CMK (cell line): ENCODE results near the gene YTHDF1.
"Not testable (repeated sequence)": the region's sequence is repeated elsewhere in the genome, so short reads cannot be mapped to it uniquely, and the experiment has no call there.

ENCODE experiments used
- DNase-seq: peaks from one replicate; pipeline ENCODE4 v3.0.0-alpha.2; 2010; ENCODE audit warnings: low read depth

The YTHDF1 gene

DNA sequence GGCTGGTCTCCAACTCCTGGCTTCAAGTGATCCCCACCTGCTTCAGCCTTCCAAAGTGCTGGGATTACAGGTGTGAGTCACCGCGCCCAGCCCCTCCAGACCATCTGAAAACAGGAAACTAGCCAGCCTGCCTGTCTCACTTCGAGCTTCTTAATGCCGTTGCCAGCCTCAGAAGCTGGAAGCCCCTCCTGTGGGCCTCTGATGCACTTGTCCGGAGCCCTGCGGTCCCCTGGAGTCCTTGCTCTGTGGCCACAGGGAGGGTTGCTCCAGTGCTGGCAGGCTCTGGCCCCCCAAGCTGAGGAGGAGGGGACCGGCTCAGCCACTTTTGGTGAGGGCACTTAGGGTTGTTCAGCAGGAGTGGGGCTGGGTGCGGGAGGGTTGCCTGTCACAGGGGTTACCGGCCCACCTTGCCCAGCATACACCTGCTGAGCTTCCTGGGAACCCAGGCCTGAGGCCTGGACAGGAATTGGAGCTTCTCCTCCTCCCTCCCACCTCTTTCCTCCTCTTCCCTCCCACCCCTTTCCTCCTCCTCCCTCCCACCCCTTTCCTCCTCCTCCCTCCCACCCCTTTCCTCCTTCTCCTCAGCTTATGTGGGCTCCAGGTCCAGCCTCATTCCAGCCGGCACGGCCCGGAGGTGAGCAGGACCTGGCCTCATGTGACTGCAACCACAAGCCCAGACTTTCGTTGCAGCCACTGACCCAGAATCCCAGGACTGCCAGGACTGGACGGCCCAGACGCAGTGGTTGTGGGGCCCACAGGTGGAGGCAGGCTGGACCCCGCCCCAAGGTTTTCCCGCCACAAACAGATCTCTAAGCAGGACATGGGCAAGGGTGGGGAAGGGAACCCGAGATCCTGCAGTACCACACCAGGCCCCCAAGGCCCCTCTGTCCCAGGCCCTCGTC lies 10.4 kb upstream of the YTHDF1 start:
- DNase-seq, result no peak

DNA sequence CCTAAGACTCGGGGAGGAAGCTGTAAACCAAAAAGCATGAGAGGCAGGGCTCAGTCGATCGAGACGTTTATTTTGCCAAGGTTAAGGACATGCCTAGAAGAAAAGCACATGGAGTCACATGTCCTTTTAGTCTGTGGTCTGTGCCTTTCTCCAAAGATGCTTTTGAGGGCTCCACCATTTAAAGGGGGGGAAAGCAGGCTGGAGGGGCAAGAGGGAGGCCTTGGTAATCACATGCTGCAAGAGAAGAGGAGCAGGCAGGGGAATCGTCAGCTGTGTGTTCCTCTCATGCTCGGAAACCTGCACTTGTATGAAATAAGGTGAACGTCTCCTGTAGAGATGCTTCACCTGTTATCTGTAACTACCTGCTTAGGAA lies 9.1 kb upstream of the YTHDF1 start:
- DNase-seq, result no peak

DNA sequence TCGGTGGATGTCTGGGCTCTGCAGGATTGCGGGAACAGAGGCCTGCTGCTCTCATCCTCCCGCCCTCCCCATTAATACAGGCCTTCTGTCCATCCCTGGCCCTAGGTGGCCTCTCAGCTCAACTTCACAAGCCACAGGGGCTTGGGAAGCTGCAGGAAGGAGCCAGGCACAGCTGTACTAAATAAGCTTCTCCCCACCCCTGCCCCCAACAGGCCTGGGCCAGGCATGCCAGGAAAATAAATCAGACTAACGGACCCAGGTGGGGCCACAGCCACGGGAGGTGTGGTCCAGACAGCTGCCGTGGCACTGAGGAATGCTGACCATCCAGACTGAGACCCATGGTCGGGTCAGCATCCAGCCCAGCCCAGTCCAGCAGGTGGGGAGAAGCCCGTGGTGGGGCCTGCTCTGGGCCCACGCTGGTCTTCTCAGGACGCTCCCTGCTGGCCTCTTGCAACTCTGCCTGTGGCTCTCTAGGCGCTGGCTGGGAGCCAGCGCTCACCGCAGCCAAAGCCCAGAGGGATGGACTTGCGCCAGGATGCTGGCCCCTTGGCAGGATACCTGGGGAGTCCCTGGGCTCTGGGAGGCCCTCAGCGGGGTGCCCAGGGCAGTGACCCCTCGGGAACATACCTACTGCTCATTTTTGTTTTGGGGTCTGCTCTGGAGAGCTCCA lies 8.6 kb upstream of the YTHDF1 start:
- no peak for DNase-seq

DNA sequence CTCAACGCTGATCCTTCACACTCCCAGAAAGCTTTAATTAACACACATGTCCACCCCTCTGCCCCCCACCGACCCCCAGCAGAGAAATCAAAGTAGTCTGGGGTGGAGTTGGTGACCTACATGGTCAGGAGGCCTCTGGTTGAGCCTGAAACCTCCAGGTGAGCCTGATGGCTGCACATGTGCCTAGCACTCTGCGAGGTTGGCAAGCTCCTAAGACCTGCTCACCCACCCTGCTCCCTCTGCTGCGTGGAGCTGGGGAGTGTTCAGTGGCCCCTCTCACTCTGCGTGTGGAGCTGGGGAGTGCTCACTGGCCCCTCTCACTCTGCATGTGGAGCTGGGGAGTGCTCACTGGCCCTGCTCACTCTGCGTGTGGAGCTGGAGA lies 7.9 kb upstream of the YTHDF1 start:
- DNase-seq, result no peak

DNA sequence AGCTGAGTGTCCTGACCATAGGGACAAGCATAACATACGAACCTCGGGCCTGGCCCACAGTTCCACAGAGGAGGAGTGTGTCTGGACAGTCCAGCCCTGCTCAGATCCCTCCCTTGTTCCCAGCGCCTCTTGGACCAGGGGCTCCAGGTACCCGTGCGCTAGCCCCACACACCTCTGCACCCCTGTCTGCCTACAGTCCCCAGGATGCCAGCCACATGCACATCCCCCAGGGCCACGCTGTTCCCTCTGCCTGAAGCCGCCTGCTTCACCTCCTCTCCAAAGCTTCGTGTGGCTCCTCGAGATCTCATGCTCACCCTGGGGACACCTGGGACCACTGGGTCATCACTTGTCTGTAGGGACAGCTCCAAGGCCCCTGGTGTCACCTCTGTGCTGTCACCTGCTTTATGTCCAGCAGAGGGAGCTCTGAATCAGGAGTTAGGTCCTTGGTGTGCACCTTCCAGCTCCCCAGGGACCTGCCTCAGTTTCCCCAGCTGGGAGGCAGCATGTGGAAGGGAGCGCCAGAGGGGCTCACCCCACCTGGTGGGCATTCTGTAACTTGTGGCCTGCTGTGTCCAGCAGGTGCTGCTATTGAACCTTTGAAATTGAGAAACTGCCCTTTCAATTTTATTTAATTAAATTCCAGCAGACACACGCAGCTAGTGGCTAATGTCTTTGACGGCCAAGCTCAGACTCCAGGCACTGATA lies 7.3 kb upstream of the YTHDF1 start:
- DNase-seq, result no peak

DNA sequence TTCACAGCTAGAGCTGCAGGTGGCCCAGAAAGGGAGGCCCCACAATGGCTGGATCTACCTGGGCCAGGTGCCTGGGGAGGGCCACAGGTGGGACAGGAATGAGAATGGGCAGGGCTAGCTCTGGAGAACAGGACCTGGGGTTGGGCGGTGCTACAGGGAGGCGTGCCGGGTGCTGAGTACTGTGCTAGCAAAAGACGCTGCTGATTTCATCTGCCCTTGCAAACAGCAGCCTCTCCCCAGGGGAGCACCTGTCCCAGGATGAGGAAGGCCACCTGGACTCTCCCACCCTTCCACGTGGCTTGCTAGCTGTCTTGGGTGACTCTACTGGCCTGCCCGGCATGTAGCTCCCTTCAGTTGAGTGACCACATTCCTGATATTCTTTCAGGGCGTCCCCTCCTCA lies 6.6 kb upstream of the YTHDF1 start:
- no peak for DNase-seq

DNA sequence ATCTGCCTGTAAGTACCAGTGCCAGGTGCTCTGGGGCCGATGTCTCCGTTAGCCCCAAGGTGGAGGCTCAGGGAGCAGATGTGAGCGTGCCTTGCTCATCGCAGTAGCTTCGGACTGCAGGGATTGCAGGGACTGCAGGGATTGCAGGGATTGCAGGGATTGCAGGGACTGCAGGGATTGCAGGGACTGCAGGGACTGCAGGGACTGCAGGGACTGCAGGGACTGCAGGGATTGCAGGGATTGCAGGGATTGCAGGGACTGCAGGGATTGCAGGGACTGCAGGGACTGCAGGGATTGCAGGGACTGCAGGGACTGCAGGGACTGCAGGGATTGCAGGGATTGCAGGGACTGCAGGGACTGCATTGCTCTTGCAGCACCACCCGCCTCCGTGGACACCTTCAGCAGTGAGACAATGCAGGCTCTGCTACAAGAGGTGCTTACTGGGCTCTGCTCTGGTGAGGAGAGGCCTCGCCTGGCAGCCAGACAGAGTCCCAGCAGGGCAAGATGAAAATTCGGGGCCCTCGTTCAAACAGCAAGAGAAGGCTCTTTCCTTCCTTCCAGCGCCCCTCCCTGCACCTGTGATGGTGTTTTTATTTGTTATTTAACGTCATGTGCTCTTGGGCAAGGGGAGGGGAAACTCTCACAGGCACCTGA lies 5.6 kb upstream of the YTHDF1 start:
- DNase-seq, result not testable (repeated sequence)

DNA sequence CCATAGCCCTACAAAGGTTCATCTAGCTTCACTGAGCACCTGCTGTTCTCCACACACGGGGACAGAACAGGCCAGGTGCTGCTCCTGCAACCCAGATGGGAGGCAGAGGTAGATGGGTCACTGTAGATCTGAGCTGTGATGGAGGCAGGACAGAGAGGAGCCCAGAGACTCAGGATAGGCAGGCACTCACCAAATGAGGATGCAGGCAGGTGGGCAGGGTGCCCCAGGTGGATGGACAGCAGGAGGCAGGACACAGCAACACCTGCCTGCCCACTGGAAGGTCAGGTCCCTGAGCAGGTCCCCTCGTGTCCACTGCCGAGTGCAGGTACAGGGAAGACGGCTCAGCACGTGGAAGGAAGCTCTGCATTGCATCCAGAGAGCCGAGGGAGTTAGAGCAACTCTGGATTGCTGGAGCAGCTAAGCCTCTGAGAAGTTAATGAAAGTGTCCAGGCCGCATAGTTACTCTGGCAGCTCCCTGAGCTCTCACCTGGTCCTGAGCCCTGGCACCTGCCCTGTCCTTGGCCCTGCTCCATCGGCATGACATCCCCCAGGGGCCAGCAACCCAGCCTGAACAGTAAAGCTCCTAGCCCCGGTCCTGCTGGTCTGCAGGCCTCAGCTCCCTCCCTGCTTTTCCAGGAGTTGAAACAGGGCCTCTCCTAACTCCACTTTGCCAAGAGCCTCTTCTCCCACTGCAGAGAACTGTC lies 4.9 kb upstream of the YTHDF1 start:
- no peak for DNase-seq

DNA sequence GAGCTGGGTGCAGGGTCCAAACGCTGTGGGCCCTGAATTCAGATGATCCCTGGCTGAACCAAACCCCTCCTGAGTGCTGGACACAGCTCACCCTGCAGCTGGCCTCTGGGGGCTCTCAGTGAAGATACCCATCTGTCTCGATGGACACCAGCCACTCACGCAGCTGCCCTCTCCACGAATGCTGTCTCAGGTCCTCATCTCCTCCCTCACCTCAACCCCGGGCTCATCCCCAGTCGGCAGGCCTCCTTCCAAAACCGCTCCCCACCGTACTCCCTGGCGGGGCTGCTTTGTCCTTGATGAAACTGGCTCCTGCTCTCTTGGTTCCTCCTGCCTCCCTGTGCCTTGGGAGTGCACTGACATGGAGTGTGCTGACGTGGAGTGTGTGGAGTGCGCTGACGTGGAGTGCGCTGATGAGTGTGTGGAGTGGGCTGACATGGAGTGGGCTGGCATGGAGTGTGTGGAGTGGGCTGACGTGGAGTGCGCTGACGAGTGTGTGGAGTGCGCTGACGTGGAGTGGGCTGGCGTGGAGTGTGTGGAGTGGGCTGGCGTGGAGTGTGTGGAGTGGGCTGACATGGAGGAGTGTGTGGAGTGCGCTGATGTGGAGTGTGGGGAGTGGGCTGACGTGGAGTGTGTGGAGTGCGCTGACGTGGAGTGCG lies 4.1 kb upstream of the YTHDF1 start:
- DNase-seq, result no peak

DNA sequence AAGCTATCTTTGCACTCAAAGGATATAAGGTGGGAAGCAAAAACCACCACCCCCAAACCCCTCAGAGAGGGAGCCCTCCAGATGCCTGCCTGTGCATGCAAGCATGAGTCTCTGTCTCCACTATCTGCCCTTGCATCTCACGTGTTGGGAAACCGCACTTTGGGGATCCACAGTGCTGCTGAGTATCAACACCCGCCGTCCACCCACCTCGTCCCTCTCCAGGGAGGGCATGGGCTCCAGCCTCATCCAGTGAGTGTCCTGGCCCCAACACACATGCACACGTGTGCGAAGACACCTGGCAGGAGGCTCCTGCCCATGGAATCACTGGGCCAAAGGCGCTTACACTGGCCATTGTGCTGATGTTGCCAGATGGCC lies 3.5 kb upstream of the YTHDF1 start:
- DNase-seq, result no peak

DNA sequence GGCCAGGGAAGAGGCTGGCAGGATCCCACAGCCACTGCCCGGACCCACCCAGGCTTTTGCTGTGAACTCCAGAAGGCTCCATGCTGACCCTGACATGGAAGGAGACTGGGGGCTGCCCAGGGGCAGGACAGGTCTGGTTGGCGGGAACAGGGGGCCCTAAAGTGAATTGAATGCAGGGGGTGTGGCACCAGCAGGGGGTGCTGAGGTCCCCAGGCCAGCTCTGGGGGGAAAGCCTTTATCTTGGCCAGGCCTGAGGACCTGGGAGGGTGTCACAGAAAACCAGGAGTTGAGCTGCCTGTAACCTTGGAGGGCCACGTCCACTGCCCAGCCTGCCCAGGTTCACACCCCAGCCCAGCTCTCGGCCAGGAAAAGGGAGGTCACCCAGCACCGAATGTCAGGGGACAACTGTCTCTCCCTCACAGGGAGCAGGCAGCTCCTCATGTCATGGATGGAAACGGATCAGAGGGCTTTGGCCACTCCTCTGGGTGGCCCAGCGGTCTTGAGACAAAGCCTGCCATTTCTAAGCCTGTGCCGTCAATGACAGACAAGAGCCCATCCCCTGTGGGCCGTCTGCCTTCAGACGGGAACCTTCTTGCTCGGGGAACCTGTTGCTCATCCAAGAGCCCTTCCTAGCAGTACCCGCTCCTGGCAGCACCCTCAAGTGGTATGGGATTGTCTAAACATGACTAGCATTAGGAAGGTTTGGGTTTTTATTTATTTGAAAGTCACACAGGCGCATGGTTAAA lies 2.9 kb upstream of the YTHDF1 start:
- DNase-seq, result no peak

DNA sequence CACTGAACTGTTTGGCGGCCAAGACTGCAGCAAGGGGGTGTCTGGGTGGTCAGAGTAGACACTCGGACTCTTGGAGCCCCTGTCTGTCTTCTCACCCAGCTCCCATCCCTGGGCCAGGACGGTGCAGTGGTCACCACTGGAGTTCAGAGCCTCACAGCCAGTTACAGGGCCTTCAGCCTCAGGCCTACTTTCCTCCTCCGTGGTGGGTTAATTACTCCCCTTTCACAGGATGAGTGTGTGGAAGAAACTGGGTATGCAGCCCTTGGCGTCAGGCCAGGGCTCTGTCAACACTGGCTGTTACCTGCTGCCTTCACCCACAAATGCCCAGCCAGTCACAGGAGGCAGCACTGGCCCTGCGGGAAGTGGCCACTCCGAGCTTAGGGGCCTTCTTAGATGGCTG lies 1.8 kb upstream of the YTHDF1 start:
- no peak for DNase-seq

DNA sequence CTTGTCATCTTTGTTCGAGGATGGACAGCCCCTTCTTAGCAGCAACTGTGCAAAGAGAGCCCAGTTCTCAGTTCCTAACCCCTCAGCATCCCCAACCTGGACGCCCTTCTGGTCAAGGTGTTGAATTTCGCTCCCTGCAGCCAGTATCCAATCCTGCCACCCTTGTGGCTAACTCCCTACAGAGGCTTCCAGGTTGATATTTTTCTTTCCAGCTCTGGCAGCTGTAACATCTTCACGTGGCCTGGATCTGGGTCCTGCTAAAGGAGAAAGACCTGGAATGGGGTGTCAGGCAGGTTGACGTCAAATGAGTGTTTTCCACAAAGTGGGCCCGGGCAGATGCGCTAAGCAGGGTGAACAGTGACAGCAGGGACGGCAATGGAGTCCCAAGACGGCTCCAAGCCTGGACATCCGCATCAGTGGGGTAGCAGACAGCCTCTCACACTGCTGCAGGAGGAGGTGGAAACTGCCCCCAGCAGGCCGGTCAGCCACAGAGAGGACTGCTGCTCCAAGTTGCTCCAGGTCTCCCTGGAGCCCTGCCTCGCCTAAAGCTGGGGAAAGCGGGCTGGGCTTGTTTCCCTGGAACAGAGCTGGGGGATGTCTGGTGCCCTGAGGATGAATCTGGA lies 1.0 kb upstream of the YTHDF1 start:
- DNase-seq, result no peak

DNA sequence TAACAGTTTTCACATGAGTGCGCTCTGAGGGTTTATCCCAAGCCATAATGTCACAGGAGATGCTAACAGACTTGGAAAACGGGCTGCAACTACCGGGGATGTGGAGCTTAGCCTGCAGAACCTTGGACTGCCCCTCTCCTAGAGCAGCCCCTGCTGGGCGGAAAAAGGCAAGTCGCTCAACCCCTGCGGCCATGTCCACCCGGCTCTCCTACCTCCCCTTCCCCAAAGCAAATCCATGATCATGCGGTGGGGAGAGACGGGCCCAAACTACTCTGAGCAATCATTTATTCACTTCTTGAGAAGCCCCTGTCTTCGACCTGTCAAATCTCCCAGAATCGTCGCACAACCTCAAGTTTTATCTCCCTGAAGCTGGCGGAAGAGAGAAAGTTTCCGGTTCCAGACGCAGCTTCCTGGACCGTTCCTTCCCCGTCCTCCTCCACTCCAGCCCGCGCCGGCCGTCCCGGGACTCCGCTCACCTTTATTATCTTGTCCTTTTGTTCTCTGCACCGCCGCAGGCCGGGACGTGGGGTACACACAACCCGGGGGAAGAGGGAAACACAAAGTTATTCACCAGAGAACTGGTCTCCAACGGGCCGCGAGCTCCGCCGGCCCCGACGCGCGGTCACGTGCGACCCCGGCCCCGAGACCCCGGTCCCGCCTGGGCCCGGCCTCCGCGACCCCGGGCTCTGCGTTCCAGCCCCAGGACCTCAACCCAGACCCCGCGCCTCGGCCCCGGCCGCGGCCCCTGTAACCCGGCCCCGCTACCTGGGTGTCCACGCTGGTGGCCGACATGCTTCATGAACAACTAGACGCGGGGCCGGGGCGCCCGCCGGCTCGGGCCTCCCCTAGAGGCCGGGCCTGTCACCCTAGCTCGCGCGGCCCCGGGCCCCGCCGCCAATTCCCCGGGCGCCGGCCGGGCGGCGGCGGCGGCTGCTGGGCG lies 560 bp downstream of the YTHDF1 start:
- no peak for DNase-seq

DNA sequence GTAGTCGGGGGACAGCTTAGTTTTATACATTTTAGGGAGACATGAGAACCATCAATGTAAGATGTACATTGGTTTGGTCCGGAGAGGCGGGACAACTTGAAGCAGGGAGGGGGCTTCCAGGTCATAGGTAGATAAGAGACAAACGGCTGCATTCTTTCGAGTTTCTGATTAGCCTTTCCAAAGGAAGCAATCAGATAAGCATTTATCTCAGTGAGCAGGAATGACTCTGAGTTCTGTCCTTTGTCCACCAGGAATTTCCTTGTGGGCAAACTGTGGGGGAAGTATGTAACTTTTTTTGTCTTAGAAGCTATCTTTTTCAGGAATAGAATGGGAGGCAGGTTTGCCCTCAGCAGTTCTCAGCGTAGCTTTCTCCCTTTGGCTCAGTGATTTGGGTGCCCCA lies 1.4 kb downstream of the YTHDF1 start:
- DNase-seq, result no peak

DNA sequence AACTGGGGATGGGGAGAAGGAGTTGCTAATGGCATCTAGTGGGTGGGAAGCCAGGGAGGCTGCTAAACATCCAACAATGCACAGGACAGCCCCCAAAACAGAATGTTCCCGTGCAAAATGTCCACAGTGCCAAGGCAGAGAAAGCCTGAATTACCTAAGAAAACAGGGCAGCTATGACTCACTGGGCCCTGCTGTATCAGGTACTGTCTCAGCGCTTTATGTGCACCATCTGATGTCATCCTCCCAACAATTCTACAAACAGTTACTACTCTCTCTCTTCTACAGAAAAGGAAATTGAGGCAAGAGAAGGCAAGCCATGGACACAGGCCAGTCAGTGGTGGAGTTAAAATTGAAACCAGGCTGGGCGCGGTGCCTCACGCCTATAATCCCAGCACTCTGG lies 3.1 kb downstream of the YTHDF1 start:
- no peak for DNase-seq

DNA sequence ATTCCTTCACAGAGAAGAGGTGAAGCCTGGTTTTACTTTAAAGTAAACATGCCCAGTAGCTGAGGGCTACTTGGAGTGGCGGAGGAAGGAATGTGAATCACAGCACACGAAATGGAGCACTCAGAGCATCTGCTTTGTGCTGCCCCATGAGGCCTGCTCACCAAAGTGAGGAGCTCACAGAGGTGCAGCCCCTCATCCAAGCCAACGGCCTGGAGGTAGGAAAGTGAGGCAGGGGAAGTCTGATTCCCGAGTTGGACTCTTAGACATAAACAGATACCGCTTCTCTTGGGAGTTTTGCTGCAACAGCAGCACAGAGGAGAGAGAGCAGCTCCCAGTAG lies 3.6 kb downstream of the YTHDF1 start:
- DNase-seq, result no peak

DNA sequence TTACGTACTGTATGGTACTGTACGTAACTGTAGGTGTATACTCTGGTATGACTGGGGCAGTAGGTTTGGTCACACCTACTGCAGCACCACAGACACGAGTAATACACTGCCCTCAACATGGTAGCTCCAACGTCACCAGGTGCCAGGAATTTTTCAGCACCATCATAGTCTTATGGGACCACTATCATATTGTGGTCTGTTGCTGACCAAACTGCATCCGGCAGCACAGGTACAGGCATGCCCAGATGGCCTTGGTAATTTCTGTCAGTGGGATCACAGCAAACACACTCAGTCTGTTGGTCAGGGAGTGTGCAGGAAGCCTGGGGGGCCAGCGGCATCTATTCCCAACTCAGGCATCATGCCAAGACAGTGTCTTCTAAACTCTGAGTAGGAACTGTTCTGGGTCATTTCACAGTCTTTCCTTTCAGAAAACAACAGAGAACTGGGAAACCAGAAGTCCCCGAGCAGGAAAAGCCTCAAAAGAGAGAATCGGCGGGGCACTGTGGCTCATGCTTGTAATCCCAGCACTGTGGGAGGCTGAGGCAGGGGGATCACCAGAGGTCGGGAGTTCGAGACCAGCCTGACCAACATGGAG lies 5.8 kb downstream of the YTHDF1 start:
- DNase-seq, result no peak

DNA sequence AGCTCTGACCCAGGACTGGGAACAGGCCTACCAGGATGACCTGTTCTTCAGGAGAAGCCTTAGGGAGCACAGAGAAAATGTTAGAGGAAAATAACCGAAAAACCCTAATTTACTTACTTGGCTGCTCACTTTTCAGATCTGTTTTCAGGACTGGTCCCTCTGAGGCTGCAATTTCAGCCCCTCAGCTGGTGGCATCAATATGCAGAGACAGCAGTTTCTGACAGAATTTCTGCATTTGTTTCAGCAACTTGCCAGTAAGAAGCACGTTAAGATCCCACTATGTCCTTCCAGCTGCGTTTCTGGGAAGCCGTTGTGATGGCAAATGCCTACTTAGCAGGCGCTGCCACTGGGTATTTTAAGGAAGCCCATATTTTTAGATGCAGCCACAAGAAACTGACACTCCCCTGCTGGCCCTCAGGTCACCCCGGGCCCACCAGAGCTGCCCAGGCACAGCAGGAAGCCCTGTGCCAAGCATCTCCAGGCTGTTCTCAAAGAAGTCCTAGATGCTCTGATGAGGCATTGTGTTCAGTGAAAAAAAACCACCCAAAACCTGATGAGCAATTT lies 7.5 kb downstream of the YTHDF1 start:
- no peak for DNase-seq
